K562 (cell line): ENCODE results near the gene MMRN2. TPM values are rescaled to one million over a fixed set of nuclear protein-coding genes. Genes with fewer than 3 reads are reported as not detected.
A peak's percentile ranks its signal among the peaks of the same experiment; 100 is the strongest.

Experiments used
- ATAC-seq: fragments of 200-7000 bp; cut with Tn5 transposase; 3 replicates; pipeline ENCODE4 v1.9.1; 2020; ENCODE audit warnings: moderate library complexity
- BruUV-seq: library from RNA; stranded (reverse); fragments of 400-500 nt; replicated peaks from 2 replicates; lab custom pipeline; 2021; lab: Mats Ljungman, UMichigan
- CTCF ChIA-PET: fragments of 300-600 bp; formaldehyde crosslinking; extraction: SDS; loops from one replicate; lab custom pipeline; 2021; ENCODE audit warnings: low intra/inter-chr PET ratio; lab: Yijun Ruan, JAX
- POLR2A ChIA-PET: fragments of 300-600, 350-650 bp; sonication (Branson Sonifier 250); formaldehyde crosslinking; extraction: SDS; loops from one replicate; lab custom pipeline; 2021; ENCODE audit warnings: antibody characterized with exemption, inconsistent platforms; lab: Yijun Ruan, JAX
- DNase-seq, 4 experiments: peaks; one replicate each; pipeline versions ENCODE4 v3.0.0 to v3.0.0-alpha.2; 2011 to 2018; ENCODE audit warnings: low spot score in 3 of 4, mixed read lengths in 3 of 4; ENCODE audit errors: extremely low read depth in 1 of 4
- FAIRE-seq: peaks from 2 replicates; lab custom pipeline; 2011; peaks lifted over from hg19 to GRCh38; lab: Jason Lieb, UNC
- H2AFZ ChIP-seq: 2 replicates; pipeline ENCODE4 v1.6.0; 2011; ENCODE audit warnings: low read depth, low read length, control low read depth, inconsistent platforms
- H3K27ac ChIP-seq: fragments of 200-600 bp; 3 replicates; pipeline ENCODE4 v1.8.0; 2011; ENCODE audit warnings: low read depth, mild to moderate bottlenecking, control low read depth, inconsistent platforms, low read length, moderate library complexity, mixed read lengths; ENCODE audit errors: extremely low read depth
- H3K27me3 ChIP-seq, 2 experiments: fragments of 300-600 bp in 1 of 2; 2 replicates in 1 of 2; 3 replicates in 1 of 2; pipeline versions ENCODE4 v1.6.0 to v1.8.0; 2011; ENCODE audit warnings: inconsistent platforms in 2 of 2, low read length in 2 of 2, mild to moderate bottlenecking in 1 of 2, mixed read lengths in 1 of 2, moderate library complexity in 1 of 2; ENCODE audit not compliant: control insufficient read depth in 2 of 2, insufficient read depth in 2 of 2
- H3K36me3 ChIP-seq: fragments of 300-600 bp; 3 replicates; pipeline ENCODE4 v1.8.0; 2011; ENCODE audit warnings: mild to moderate bottlenecking, low read length, inconsistent platforms; ENCODE audit not compliant: control insufficient read depth, insufficient read depth
- H3K4me1 ChIP-seq, 2 experiments: fragments of 200-600 bp in 1 of 2; replicated peaks in 1 of 2; 2 replicates in 1 of 2; 3 replicates in 1 of 2; pipeline versions ENCODE4 v1.5.1 to v1.8.0; 2011; ENCODE audit warnings: inconsistent platforms in 2 of 2, low read length in 2 of 2, mild to moderate bottlenecking in 1 of 2, mixed read lengths in 1 of 2, moderate library complexity in 1 of 2; ENCODE audit not compliant: control insufficient read depth in 2 of 2, insufficient read depth in 2 of 2
- H3K4me2 ChIP-seq: 2 replicates; pipeline ENCODE4 v1.6.1; 2011; ENCODE audit warnings: low read length, control low read depth, inconsistent platforms, mixed read lengths; ENCODE audit not compliant: insufficient read depth
- H3K4me3 ChIP-seq: fragments of 200-600 bp; sonication (generic), shearing (Covaris generic); 2 replicates; pipeline ENCODE4 v1.5.1; 2016; ENCODE audit warnings: control low read depth, inconsistent platforms
- H3K79me2 ChIP-seq: fragments of 200-600 bp; 3 replicates; pipeline ENCODE4 v1.8.0; 2011; ENCODE audit warnings: low read length, inconsistent platforms; ENCODE audit not compliant: control insufficient read depth, insufficient read depth
- H3K9ac ChIP-seq, 2 experiments: 2 replicates each; pipeline versions ENCODE4 v1.6.0 to v1.6.1; 2011; ENCODE audit warnings: low read depth in 2 of 2, low read length in 2 of 2, control low read depth in 1 of 2, inconsistent platforms in 1 of 2, mild to moderate bottlenecking in 1 of 2, mixed read lengths in 1 of 2; ENCODE audit not compliant: insufficient read depth in 1 of 2
- H3K9me1 ChIP-seq: one replicate; pipeline ENCODE4 v1.6.0; 2011; ENCODE audit warnings: inconsistent platforms, mild to moderate bottlenecking, low read length, moderate library complexity; ENCODE audit not compliant: control insufficient read depth, insufficient read depth
- H3K9me3 ChIP-seq: replicated peaks from 2 replicates; pipeline ENCODE4 v1.5.1; 2011; ENCODE audit warnings: low read depth, low read length, inconsistent platforms; ENCODE audit not compliant: control insufficient read depth, insufficient read depth
- H4K20me1 ChIP-seq: replicated peaks from 2 replicates; pipeline ENCODE4 v1.6.1; 2011; ENCODE audit warnings: low read length, inconsistent platforms, mixed read lengths; ENCODE audit not compliant: control insufficient read depth, insufficient read depth
- ARID3B ChIP-seq: fragments of 250-450 bp; sonication (Bioruptor Pico); IDR thresholded peaks from 2 replicates; pipeline ENCODE4 v1.4.0; 2020; ENCODE audit warnings: borderline replicate concordance
- BCLAF1 ChIP-seq, 2 experiments: fragments of 450-650 bp in 1 of 2; IDR thresholded peaks; 2 replicates each; pipeline ENCODE4 v1.6.1; 2011 to 2017; ENCODE audit warnings: low read depth in 2 of 2, antibody characterized with exemption in 1 of 2, borderline replicate concordance in 1 of 2, low read length in 1 of 2, mild to moderate bottlenecking in 1 of 2, mixed read lengths in 1 of 2; ENCODE audit not compliant: control insufficient read depth in 1 of 2
- E2F3 ChIP-seq: fragments of 250-450 bp; sonication (Bioruptor Pico); IDR thresholded peaks from 2 replicates; pipeline ENCODE4 v1.4.0; 2020; ENCODE audit warnings: mild to moderate bottlenecking
- ESRRA ChIP-seq: fragments of 450-650 bp; IDR thresholded peaks from 2 replicates; pipeline ENCODE4 v1.6.1; 2014; ENCODE audit warnings: low read depth, mild to moderate bottlenecking, moderate library complexity, borderline replicate concordance
- RBFOX2 ChIP-seq: fragments of 200-400 bp; formaldehyde crosslinking; IDR thresholded peaks from 2 replicates; pipeline ENCODE4 v1.6.1; 2017; ENCODE audit warnings: low read depth, mild to moderate bottlenecking, low read length, moderate library complexity
- SMARCB1 ChIP-seq: IDR thresholded peaks from 2 replicates; pipeline ENCODE4 v1.6.1; 2011; ENCODE audit warnings: improper control_type of control experiment, low read depth; ENCODE audit not compliant: insufficient read length
- WGBS: fragments of 100-300 bp; shearing (Covaris generic); methylation state at CpG from one replicate; pipeline ENCODE4 v1.1.6; 2016; ENCODE audit warnings: low coverage, mixed read lengths; ENCODE audit not compliant: insufficient coverage; ENCODE audit errors: missing lambda C conversion rate; 5-methylcytosine and 5-hydroxymethylcytosine counted together
- in situ Hi-C: fragments of 300-500 bp; cut with MboI; formaldehyde crosslinking; loops from 4 replicates; pipeline ENCODE4 v1.15.0; 2018; ENCODE audit warnings: inconsistent platforms, mixed read lengths
- intact Hi-C: fragments of 100-400 bp; cut with micrococcal nuclease; formaldehyde crosslinking; loops from 2 replicates; pipeline ENCODE4 v1.14.2; 2022
- polyA plus RNA-seq, 8 experiments: library from polyadenylated mRNA; depleted of rRNA in 4 of 8; stranded (reverse) in 5 of 8; unstranded in 3 of 8; fragments of >200 nt; fragmentation: Nextera tagmentation in 2 of 8; fragmentation: Illumina TruSeq in 1 of 8; extraction: Ambion mirVana in 2 of 8; extraction: Trizol in 1 of 8; gene quantifications; 2 replicates each; pipeline versions ENCODE4 v1.2.1 to v1.2.3, GENCODE V29; 2011 to 2014; ENCODE audit warnings: inconsistent platforms in 1 of 8, missing spikeins in 1 of 8
- total RNA-seq, 7 experiments: library from RNA; depleted of rRNA in 6 of 7; stranded (reverse); fragments of >200 nt in 6 of 7; fragmentation: Illumina TruSeq in 2 of 7; extraction: Trizol in 2 of 7; gene quantifications; 2 replicates each; pipeline versions ENCODE4 v1.2.1 to v1.2.3, GENCODE V29; 2011 to 2021; ENCODE audit warnings: low replicate concordance in 1 of 7

MMRN2 gene
- total and polyA plus RNA-seq, 9 of the 15 experiments (the other 6 are each of a cell fraction or from before 2014, with no cell fraction given) = 0.07 to 2.0 (median 1.2) TPM

- no peak for TF ChIP-seq BCLAF1 (IDR thresholded peaks at IDR 0.05; ENCODE audit: borderline replicate concordance in 1 of 2, control insufficient read depth in 1 of 2, low read depth in 2 of 2, low read length in 1 of 2)
Observed at GRCh38 chr10:86964847-86965190, 7.4 kb upstream of the MMRN2 start (continued).

GRCh38 chr10:86964061-86964846 is 6.8 kb upstream of the MMRN2 start:
- H3K27me3 ChIP-seq = no peaks in the 10 kb centered on the region
- POLR2A ChIA-PET = no interaction called here
- H3K9me1 ChIP-seq = no peaks in the 10 kb centered on the region
- in situ Hi-C loops (no loop called here), intact Hi-C loops (no loop called here)
- ATAC-seq = no peak
- H3K4me3 ChIP-seq = no peak overlapping the region
- no peak for FAIRE-seq
- H3K79me2 ChIP-seq = peaks cover 13% of the 10 kb centered on the region; the same call in 2 of the 3 replicates
- 86% methylated on average over 7 of the region's 13 CpGs for WGBS
- peaks cover 4% of the 10 kb centered on the region; the same call in 2 of the 3 replicates for H3K36me3 ChIP-seq
- CTCF ChIA-PET = no interaction called here
- H2AFZ ChIP-seq = no peak overlapping the region
- no peak overlapping the region for H3K9ac ChIP-seq
- no peak overlapping the region for H3K4me2 ChIP-seq
- DNase-seq = no peak
- TF ChIP-seq E2F3 (CRISPR knock-in tag) (no peak), ARID3B (no peak), RBFOX2 (0 out of 2 replicates have a peak, but pooled peaks have one; percentile 22), ESRRA (no peak), SMARCB1 (no peak)
- BruUV-seq = no TSS peak
- peaks cover 25 to 59% of the 10 kb centered on the region in 2 experiments; a peak in 4 of 5 replicates for H3K4me1 ChIP-seq
- H3K9me3 ChIP-seq = no peaks in the 10 kb centered on the region
- H3K27ac ChIP-seq = no peak overlapping the region
- H4K20me1 ChIP-seq = no peaks in the 10 kb centered on the region
